ENCODE results near the gene KCNS3.

KCNS3 gene

DNA sequence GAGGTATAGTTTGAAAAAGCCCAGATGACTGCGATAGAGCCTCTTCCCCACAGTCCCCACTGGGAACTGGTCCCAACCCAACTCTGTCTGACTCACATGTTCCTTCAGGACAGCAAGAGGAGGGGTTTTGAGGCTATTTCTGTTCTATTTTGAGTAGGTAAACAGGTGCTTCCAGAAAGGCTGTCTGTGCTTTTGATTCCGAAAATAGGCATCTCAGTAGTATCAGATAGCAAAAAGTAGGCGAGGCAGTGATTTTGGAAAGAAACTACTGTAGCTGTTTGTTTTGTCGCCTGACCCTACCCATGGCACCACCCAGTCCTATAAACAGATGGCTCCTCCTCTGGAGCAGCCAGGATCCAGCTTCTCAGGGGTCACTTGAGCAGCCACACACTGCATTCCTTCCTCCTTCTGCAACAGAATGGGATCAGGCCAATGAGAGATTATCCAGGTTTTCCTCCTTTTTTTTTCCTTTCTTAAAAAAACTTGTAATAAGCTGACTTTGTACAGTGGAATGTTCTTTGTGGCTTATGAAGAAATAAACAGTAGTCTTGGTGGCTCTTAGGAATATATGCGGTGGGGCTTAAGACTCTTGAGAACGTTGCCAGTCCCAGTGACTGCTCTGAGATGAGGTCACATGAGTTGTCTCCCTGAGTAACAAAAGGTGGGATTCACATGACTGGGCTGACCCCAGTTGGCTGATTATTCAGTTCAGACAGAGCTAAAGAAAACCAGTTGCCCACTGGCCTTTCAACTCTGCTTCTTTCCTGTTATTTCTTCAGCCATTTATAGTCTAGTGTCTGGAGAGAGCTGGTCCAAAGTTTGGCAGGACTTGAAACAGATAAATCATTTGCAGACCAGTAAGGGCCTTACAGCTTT, 98.6 kb downstream of the KCNS3 start:
- H3K4me1 Mint-ChIP-seq (ENCODE audit: low read depth): no peaks in the 10 kb centered on the region
- H3K27me3 Mint-ChIP-seq (ENCODE audit: low read depth): no peaks in the 10 kb centered on the region
- H3K36me3 Mint-ChIP-seq (ENCODE audit: low read depth): no peaks in the 10 kb centered on the region
- no peak overlapping the region for H3K4me3 Mint-ChIP-seq
- H3K27ac Mint-ChIP-seq: no peak overlapping the region
- no peaks in the 10 kb centered on the region for H3K9me3 Mint-ChIP-seq

DNA sequence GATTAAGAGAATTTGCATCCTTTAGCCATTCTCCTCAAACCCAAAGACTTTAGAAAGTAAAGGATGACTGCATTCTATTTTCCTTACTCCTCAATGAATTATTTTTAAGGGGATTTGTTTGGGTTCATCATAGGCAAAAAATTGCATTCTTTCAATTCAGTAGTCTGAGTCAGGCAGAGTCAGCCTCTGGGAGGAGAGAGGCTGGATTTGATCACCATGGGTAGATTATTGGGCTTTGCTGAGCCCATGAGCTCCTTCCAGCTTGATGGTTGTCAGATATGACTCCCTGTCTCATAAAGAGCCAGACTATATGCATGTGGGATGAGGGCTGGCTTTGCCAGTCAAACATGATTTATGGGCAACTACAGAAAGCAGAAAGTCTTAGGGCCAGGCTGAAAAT, 101.2 kb downstream of the KCNS3 start:
- Mint-ChIP-seq H3K9me3 (no peaks in the 10 kb centered on the region), H3K4me3 (no peak overlapping the region)

DNA sequence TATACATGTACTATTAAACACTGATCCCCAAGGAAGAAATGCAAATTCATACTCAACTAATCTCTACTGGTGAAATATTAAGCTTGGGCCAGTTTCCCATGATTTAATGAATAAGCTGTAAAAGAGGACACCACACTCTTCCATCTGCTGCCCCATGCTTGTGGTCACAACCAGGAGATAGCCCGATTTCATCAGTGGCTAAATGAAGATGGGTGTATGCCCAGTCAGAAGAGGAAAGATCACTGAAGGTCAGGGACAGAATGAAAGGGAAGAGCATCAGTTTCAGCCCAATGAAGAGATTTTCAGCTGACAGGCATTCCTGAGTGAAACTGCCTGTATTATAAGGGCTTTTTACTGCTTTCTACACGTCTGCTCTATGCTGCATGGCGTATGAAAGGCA, 103.5 kb downstream of the KCNS3 start:
- H3K27ac Mint-ChIP-seq: no peak overlapping the region
- no peaks in the 10 kb centered on the region for H3K4me1 Mint-ChIP-seq (ENCODE audit: low read depth)
- no peaks in the 10 kb centered on the region for H3K9me3 Mint-ChIP-seq
- no peaks in the 10 kb centered on the region for H3K36me3 Mint-ChIP-seq (ENCODE audit: low read depth)
- no peak overlapping the region for H3K4me3 Mint-ChIP-seq
- no peaks in the 10 kb centered on the region for H3K27me3 Mint-ChIP-seq (ENCODE audit: low read depth)

More for the DNA sequence above, 101.2 kb downstream of the KCNS3 start:
- H3K4me1 Mint-ChIP-seq (ENCODE audit: low read depth): no peaks in the 10 kb centered on the region
- H3K27ac Mint-ChIP-seq: no peak overlapping the region
- no peaks in the 10 kb centered on the region for H3K27me3 Mint-ChIP-seq (ENCODE audit: low read depth)
- H3K36me3 Mint-ChIP-seq (ENCODE audit: low read depth): no peaks in the 10 kb centered on the region
